GM19395 (cell line): ENCODE data around the gene N4BP2L1.
A peak's percentile ranks its signal among the peaks of the same experiment; 100 is the strongest.
"Not testable (repeated sequence)": the region's sequence is repeated elsewhere in the genome, so short reads cannot be mapped to it uniquely, and the experiment has no call there.

Experiments
- ATAC-seq: cut with Tn5 transposase; IDR thresholded peaks from one replicate; pipeline ENCODE4 v1.9.1; 2021; ENCODE audit warnings: mild to moderate bottlenecking, moderate library complexity; ENCODE audit not compliant: unreplicated experiment

The N4BP2L1 gene

GRCh38 chr13:32391101-32391619 lies 36.8 kb downstream of the N4BP2L1 start:
- ATAC-seq = no peak

- ATAC-seq = peak; percentile 22
Measured at GRCh38 chr13:32390484-32390883, 37.4 kb downstream of the N4BP2L1 start.

- ATAC-seq = peak; percentile 81
Measured at GRCh38 chr13:32390048-32390447, 37.9 kb downstream of the N4BP2L1 start.

GRCh38 chr13:32385410-32385809 lies 42.5 kb downstream of the N4BP2L1 start:
- no peak for ATAC-seq

- ATAC-seq = no peak
Measured at GRCh38 chr13:32384702-32385101, 43.2 kb downstream of the N4BP2L1 start.

- no peak for ATAC-seq
Measured at GRCh38 chr13:32383836-32384618, 43.9 kb downstream of the N4BP2L1 start.

- ATAC-seq = no peak
Measured at GRCh38 chr13:32381539-32381938, 46.4 kb downstream of the N4BP2L1 start.

GRCh38 chr13:32378012-32378411 lies 49.9 kb downstream of the N4BP2L1 start:
- no peak for ATAC-seq

- no peak for ATAC-seq
Measured at GRCh38 chr13:32376642-32377415, 51.1 kb downstream of the N4BP2L1 start.

GRCh38 chr13:32370805-32371204 lies 57.1 kb downstream of the N4BP2L1 start:
- ATAC-seq = no peak

GRCh38 chr13:32362574-32362973 lies 65.4 kb downstream of the N4BP2L1 start:
- no peak for ATAC-seq

GRCh38 chr13:32355935-32356334 lies 72.0 kb downstream of the N4BP2L1 start:
- not testable (repeated sequence) for ATAC-seq

GRCh38 chr13:32354040-32354439 lies 73.9 kb downstream of the N4BP2L1 start:
- peak; percentile 87 for ATAC-seq

GRCh38 chr13:32350839-32351441 lies 77.0 kb downstream of the N4BP2L1 start:
- not testable (repeated sequence) for ATAC-seq
